NCI-H774 (cell line): ENCODE data around the gene KCNQ2.

Experiments used
- DNase-seq: peaks from one replicate; lab custom pipeline; 2025; lab: John Stamatoyannopoulos, UW

KCNQ2 gene

GRCh38 chr20:63369024-63369530 is 103.4 kb downstream of the KCNQ2 start:
- DNase-seq: no peak

GRCh38 chr20:63368151-63368550 is 104.3 kb downstream of the KCNQ2 start:
- DNase-seq: no peak

DNA sequence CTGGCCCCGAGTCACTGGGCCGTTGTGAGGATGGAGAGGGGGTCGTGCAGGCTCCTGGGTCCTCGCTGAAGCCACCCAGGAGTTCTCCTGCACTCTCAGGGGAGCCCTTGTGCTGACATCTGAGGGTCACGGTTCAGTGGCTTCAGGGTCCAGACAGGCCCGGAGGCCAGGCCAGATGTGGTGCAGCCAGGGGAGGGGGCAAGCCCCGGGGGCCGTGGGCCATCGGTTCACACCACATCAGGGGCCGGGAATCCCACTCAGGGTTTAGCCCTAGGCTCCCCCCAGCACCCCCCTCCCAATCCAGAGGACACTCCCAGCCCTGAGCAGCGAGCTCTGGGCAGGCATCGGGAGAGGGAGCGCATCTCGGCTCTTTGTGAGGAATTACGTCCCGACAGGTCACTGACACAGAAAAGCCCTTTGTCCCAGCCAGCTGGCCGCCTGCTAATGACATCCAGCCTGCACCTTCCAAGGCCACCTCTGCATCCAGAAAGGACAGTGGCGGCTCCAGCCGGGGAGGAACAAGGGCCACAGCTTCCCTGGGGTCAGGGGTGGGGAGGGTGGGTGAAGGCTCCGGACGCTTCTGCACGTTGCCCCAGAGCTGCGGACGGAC is 104.9 kb downstream of the KCNQ2 start:
- no peak for DNase-seq

- no peak for DNase-seq
These were observed 105.8 kb downstream of the KCNQ2 start for GRCh38 chr20:63366390-63367365.

- no peak for DNase-seq
These were observed 106.7 kb downstream of the KCNQ2 start for GRCh38 chr20:63365601-63366389.

GRCh38 chr20:63364801-63365585 is 107.5 kb downstream of the KCNQ2 start:
- DNase-seq: no peak

GRCh38 chr20:63363981-63364561 is 108.4 kb downstream of the KCNQ2 start:
- DNase-seq: no peak

DNA sequence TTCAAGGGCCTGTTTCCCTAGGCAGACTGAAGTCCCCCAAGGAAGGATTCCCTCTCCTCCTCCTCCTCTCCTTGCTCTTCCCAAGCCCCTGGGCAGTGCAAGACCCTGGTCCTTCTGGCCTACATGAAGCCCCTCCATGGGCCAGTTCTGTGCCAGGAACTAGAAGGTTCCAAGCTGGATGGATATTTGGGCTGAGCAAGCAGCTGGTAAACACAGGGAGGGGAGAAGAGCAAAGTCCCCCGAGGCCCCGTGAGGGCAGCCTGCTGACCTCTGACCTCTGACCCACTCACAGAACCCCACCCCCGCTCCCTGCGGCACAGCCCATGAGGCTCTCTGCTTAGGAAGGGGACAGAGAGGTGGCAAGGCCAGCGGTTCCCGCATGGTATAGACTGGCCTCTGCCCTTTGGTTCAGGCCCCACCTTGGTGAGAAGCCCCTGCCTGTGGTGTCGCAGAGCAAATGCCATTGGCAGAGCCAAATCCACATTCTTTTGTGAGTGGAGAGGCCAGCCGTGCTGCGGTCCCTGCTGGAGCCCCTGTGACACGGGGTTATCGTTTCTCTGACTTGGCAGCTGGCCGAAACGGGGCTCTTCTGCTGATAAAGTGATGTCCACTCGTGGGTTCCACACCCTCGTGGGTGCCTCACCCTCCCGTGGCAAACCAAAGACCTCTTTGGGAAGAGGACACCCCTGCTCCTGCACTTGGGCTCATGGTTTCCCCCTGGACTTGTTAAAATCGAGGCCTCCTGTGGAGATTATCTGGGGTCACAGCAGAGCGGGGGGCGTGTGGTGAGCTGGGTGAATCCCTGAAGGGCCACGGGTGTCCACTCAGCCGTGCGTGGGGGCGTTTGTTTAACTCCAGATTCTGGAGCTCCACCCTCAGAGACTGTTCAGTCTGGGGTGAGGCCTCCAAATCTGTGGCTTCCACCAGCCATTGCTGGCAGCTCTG is 109.2 kb downstream of the KCNQ2 start:
- no peak for DNase-seq

- DNase-seq: no peak
These were observed 109.9 kb downstream of the KCNQ2 start for GRCh38 chr20:63362436-63363009.

DNA sequence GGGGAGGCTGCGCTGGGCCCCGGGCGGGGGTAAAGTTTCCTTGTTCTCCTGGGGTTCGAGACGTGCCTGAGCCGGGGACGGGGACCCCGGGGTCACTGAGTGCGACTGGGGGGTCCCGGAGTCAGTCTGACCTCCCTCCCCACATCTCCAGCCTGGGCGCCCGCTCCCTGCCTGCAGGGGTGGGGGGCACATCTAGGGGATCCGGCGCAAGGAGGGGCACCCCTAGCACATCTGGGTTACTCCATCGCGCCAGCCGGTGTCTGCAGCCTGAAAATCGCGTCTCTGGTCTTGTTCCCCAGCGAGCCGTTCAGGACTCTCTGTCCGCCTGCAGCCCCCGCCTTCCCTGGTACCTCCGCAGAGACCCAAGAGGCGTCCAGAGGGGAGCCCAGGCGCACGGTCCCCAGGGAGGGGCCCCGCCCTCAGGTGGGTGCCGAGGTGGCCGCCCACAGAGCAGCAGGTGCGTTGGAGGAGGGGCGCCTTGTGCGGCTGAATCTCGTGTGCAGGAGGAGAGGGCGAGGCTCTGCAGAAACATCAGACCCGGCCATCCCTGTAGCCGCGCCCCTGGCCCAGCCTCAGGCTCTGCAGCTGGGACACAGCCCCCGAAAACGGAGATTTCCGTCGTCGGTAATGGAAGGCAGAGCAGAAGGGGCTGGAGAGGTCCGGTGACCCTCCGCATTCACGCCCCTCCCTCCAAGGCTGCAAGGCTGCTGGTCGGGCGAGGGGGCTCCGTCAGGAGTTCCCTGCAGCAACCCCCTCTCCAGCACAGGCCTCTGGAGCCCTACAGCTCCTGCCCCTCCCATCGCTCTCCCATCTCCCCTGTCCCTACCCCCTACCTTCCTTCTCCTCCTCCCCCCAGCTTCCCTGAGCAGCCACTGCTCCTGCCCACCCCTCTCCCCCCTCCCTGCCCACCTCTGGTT is 110.7 kb downstream of the KCNQ2 start:
- DNase-seq: no peak

DNA sequence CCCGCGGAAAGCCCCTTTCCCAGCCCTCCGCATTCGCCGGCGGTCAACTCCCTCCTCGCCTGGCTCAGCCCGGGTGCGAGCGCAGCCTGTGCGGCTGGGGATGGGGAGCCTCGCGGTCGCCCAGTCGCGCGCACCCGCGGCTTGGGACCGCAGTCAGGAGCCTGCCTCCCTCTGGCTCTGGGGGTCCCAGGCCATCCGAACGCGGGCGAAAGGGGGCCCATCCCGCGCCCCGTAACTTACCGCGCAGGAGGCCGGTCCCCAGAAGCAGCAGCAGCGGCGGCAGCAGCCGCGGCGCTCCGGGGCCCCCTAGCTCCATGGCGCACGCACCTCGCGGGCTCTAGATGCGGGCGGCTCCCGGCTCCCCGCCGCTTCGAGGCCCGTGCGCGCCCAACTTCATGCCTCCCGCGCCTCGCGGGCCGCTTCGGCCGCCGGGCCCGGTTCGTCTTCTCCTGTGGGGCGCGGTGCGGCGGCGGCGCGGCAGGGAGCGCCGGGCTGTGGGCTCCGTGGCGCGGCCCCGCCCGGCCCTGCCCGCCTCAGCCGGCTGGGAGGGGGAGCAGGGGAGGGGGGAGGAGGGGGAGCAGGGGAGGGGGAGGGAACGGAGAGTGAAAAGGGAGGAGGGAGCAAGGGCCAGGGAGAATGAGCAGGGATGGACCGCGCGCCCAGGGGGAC is 111.5 kb downstream of the KCNQ2 start, which contains the start of gene CHRNA4:
TSS of gene CHRNA4 (minus strand) at position 500 of the 669 bp plus-strand sequence. CDS start at position 316, 184 bp downstream.
- DNase-seq: no peak

DNA sequence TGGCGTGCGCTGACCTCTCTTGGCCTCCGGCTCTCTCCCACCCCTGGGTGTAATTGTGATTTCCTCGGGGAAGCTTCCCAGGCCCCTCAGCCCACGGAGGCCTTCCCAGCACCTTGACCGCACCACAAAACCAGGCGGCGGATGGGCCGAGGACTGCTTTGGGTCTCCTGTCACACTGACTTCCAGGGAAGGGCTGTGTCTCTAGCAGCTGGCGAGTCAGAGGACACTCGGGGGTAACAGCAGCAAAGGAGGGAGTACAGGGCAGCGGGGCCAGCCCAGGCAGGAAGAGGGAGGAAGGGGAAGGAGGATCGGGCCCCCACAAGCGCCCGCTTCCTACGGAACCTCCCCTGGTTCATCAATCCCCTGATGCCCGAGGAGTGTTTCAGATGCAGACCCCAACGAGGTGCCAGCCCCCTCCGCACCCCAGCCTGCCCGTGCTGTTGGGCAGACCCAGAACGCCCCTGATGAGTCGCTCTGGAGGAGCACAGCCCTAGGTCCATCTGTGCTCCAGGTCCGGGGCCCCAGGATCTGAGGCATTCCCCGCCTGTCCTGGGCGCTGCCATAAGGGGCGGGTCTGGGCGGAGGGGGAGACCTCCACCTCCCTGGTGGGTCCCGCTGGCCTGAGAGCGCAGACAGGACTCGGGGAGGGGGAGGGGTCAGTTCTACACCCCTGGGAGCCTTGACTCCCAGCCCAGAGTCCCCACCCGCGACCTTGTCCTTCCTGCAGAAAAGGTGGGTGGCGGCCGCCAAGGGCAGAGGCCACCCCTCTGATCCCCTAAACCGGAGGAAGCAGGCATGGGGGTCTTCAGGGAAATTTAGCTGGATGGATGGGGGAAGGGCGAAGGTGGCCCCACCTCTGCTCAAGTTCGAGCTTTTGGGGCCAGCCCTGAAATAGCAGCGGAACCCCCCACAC is 112.3 kb downstream of the KCNQ2 start:
- DNase-seq: no peak

GRCh38 chr20:63359164-63359934 is 113.1 kb downstream of the KCNQ2 start:
- DNase-seq: no peak

- peak; percentile 74 for DNase-seq
These were observed 114.2 kb downstream of the KCNQ2 start for GRCh38 chr20:63357921-63358905.
